ENCODE results near the gene SCNN1A.

- no peak for TF ChIP-seq POLR2A (IDR thresholded peaks at IDR 0.05; ENCODE audit: low read depth)
- no peak for TF ChIP-seq CTCF (IDR thresholded peaks at IDR 0.05)
- TF ChIP-seq EP300 (IDR thresholded peaks at IDR 0.05) = no peak
Measured at GRCh38 chr12:6424008-6424347, 48.6 kb upstream of the SCNN1A start.

Data from esophagus muscularis mucosa (tissue), 4 donors.